22Rv1 (cell line): ENCODE results near the gene ZNF202.

ENCODE experiments used
- ZFX ChIP-seq: fragments of 450-650 bp; IDR thresholded peaks from 2 replicates; pipeline ENCODE4 v1.6.1; 2017; ENCODE audit warnings: antibody characterized with exemption, borderline replicate concordance
- TF ChIP-seq, protein P1 (sequence below): fragments of 450-650 bp; IDR thresholded peaks from 2 replicates; pipeline ENCODE4 v1.5.1; 2017; ENCODE audit warnings: mild to moderate bottlenecking

DNA sequence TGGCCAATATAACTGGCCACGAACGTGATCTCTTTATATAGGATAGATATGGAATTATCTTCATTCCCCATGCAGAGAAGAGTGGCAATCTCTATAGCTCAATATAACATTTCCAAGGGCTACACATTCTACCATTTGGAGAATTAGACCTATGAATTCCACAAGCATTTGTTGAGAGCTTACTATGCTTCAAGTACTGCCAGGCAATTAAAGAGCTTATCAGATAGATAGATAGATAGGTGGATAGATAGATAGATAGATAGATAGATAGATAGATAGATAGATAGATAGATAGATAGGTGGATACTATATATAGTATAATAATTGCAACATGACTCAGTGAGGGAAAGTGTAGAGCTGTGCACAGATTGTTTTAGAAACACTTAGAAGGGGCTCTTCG lies 14.4 kb upstream of the ZNF202 start:
- TF ChIP-seq, protein P1, sequence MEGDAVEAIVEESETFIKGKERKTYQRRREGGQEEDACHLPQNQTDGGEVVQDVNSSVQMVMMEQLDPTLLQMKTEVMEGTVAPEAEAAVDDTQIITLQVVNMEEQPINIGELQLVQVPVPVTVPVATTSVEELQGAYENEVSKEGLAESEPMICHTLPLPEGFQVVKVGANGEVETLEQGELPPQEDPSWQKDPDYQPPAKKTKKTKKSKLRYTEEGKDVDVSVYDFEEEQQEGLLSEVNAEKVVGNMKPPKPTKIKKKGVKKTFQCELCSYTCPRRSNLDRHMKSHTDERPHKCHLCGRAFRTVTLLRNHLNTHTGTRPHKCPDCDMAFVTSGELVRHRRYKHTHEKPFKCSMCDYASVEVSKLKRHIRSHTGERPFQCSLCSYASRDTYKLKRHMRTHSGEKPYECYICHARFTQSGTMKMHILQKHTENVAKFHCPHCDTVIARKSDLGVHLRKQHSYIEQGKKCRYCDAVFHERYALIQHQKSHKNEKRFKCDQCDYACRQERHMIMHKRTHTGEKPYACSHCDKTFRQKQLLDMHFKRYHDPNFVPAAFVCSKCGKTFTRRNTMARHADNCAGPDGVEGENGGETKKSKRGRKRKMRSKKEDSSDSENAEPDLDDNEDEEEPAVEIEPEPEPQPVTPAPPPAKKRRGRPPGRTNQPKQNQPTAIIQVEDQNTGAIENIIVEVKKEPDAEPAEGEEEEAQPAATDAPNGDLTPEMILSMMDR: no peak
- TF ChIP-seq ZFX: no peak
